GM12891 (cell line): ENCODE results near the gene ALG6.
"Not testable (repeated sequence)": the region's sequence is repeated elsewhere in the genome, so short reads cannot be mapped to it uniquely, and the experiment has no call there.

Experiments
- DNase-seq: peaks from one replicate; pipeline ENCODE4 v3.0.0; 2011; ENCODE audit warnings: low spot score; ENCODE audit not compliant: insufficient read length
- FAIRE-seq: peaks from 2 replicates; lab custom pipeline; 2011; peaks lifted over from hg19 to GRCh38; lab: Jason Lieb, UNC
- PAX5 ChIP-seq: IDR thresholded peaks from 2 replicates; pipeline ENCODE4 v1.6.1; 2011; ENCODE audit warnings: low read length, moderate library complexity, mild to moderate bottlenecking; ENCODE audit not compliant: insufficient read depth, severe bottlenecking
- POLR2A ChIP-seq: IDR thresholded peaks from 2 replicates; pipeline ENCODE4 v1.6.1; 2011; ENCODE audit warnings: low read depth, low read length, control low read depth
- POLR2AphosphoS5 ChIP-seq: IDR thresholded peaks from 2 replicates; pipeline ENCODE4 v1.6.1; 2011; ENCODE audit warnings: low read depth, low read length, control low read depth
- POU2F2 ChIP-seq: IDR thresholded peaks from 2 replicates; pipeline ENCODE4 v1.6.1; 2011; ENCODE audit warnings: low read depth, mild to moderate bottlenecking, control low read depth, low read length, moderate library complexity
- SPI1 ChIP-seq: IDR thresholded peaks from 2 replicates; pipeline ENCODE4 v1.6.1; 2011; ENCODE audit warnings: low read depth, low read length, control low read depth
- TAF1 ChIP-seq: IDR thresholded peaks from 2 replicates; pipeline ENCODE4 v1.6.1; 2011; ENCODE audit warnings: low read depth, low read length, control low read depth

ALG6 gene

GRCh38 chr1:63466759-63467158 lies 99.3 kb downstream of the ALG6 start:
- DNase-seq (no peak), FAIRE-seq (no peak)
- TF ChIP-seq POU2F2 (no peak), TAF1 (no peak), POLR2A (no peak), POLR2AphosphoS5 (no peak), PAX5 (no peak), SPI1 (no peak)

- not testable (repeated sequence) for FAIRE-seq
Measured at GRCh38 chr1:63468683-63469082, 101.3 kb downstream of the ALG6 start.

GRCh38 chr1:63475761-63476160 lies 108.3 kb downstream of the ALG6 start:
- no peak for TF ChIP-seq POLR2A
- no peak for TF ChIP-seq POLR2AphosphoS5
- no peak for TF ChIP-seq TAF1
- TF ChIP-seq PAX5: no peak
- no peak for TF ChIP-seq SPI1
- TF ChIP-seq POU2F2: no peak
- no peak for FAIRE-seq
- DNase-seq: no peak

More at GRCh38 chr1:63468683-63469082, 101.3 kb downstream of the ALG6 start:
- not testable (repeated sequence) for DNase-seq

GRCh38 chr1:63480057-63480456 lies 112.6 kb downstream of the ALG6 start:
- TF ChIP-seq POLR2AphosphoS5: no peak
- no peak for TF ChIP-seq POU2F2
- no peak for TF ChIP-seq TAF1
- no peak for TF ChIP-seq PAX5
- no peak for TF ChIP-seq SPI1
- TF ChIP-seq POLR2A: no peak
- DNase-seq (no peak), FAIRE-seq (peak; percentile 50)

- no peak for DNase-seq
- TF ChIP-seq POLR2AphosphoS5 (no peak), PAX5 (no peak), POLR2A (no peak), POU2F2 (no peak), TAF1 (no peak), SPI1 (no peak)
- FAIRE-seq: no peak
Measured at GRCh38 chr1:63486629-63487028, 119.2 kb downstream of the ALG6 start.

- DNase-seq (no peak), FAIRE-seq (no peak)
- no peak for TF ChIP-seq POLR2AphosphoS5
- TF ChIP-seq PAX5: no peak
- TF ChIP-seq SPI1: no peak
- TF ChIP-seq POU2F2: no peak
- no peak for TF ChIP-seq POLR2A
- TF ChIP-seq TAF1: no peak
Measured at GRCh38 chr1:63487336-63488065, 120.1 kb downstream of the ALG6 start.
